ENCODE data around the gene XRCC3.

- TF ChIP-seq CTCF (conservative IDR thresholded peaks at IDR 0.05) (no peak), ZFX (IDR thresholded peaks at IDR 0.05) (no peak)
These were observed 6.3 kb upstream of the XRCC3 start for GRCh38 chr14:103721334-103722120.
